NCI-H345 (cell line): ENCODE measurements around the gene ERH.
"Not testable (repeated sequence)": the region's sequence is repeated elsewhere in the genome, so short reads cannot be mapped to it uniquely, and the experiment has no call there.

Experiments
- DNase-seq: peaks from one replicate; lab custom pipeline; 2025; lab: John Stamatoyannopoulos, UW

ERH gene

DNA sequence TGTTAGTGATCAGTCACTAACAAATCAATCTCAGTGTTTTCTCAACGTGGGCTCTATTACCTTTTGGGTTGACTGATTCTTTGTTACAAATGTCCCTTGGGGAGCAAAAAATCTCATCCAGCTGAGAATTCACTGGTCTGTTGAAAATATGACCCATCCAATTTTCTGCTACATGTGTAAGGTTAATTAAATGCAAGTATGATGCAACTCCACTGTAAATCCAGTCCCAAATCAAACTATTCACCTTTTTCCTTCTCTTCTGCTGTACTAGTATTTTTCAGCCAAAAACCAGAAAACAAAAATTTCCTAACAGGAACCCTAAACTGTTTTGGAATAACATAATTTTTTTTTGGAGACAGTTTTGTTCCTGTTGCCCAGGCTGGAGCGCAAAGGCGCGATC is 2.2 kb downstream of the ERH start:
- no peak for DNase-seq

DNA sequence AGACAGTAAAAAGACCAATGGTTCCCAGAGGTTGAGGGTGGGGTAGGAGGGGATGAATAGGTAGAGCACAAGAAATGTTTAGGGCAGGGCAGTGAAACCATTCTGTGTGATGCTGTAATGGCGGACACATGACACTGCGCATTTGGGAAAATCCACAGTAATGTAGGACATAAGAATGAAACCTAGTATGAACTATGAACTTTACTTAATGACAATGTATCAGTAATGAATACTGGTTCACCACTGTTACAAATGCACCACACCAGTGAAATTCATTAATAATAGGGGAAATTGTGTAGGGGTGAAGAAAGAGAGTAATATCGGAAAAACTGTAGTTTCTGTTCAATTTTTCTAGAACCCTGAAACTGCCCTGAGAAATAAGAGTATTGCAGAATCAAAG is 5.6 kb downstream of the ERH start:
- DNase-seq = no peak

DNA sequence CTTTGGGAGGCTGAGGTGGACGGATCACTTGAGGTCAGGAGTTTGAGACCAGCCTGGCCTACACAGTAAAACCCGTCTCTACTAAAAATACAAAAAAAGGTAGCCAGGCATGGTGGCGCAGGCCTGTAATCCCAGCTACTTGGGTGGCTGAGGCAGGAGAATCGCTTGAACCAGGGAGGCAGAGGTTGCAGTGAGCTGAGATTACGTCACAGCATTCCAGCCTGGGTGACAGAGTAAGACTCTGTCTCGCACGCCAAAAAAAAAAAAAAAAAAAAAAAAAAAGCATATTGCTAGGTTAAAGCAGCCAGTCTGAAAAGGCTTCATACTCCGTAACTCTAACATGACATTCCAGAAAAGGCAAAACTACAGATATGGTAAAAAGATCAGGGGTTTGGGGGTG is 6.7 kb downstream of the ERH start:
- not testable (repeated sequence) for DNase-seq

GRCh38 chr14:69387311-69387710 is 10.8 kb downstream of the ERH start:
- no peak for DNase-seq

DNA sequence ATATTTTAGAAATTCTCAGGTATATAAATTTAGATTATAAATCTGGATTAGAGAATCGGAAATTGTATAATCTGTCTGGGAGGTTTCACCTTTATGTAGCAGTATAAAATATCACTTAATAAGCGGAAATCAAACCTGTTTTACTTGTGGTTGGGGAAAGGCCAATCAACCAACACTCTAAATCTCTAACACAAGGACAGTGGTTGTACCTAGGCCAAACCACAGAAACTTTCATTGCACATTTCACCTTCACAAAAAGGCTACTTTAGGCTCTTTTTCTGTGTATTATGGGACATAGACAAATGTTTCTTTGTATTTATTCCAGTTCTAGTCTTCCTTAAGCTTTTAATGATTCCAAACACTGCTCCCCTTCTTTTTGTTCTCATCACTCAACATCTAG is 19.8 kb downstream of the ERH start:
- no peak for DNase-seq

GRCh38 chr14:69376439-69376838 is 21.7 kb downstream of the ERH start:
- DNase-seq = no peak

DNA sequence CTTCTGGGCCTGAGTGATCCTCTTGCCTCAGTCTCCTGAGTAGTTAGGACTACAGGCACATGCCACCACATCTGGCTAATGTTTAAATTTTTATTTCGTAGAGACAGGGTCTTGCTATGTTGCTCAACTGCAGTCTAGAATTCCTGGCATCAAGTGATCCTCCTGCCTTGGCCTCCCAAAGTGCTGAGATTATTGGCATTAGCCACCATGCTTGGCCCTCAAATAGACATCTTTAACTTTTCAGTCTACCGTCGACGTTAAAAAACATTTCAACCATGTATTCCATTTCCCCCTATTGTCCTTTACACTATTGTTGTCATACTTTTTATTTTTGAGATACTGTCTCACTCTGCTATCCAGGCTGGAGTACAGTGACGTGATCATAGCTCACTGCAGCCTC is 22.4 kb downstream of the ERH start:
- no peak for DNase-seq

DNA sequence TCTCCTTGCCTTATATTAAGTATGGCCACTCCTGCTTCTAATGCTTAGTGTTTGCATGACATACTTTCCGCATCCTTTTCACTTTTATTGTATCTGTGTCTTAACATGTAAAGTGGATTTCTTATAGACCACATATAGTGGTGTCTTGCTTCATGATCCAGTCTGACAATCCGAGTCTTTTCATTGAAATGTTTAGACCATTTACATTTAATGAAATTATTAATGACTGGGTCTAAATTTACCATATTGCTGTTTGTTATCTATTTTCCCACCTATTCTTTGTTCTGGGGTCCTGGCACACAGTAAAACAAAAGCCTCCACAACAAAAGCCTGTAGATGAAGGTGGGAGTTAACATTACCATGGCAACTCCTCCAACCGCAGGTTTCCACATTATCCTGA is 22.9 kb downstream of the ERH start:
- DNase-seq = no peak

- DNase-seq = no peak
These were observed 23.9 kb downstream of the ERH start for GRCh38 chr14:69374235-69374634.

GRCh38 chr14:69373104-69373503 is 25.0 kb downstream of the ERH start:
- DNase-seq = no peak

- no peak for DNase-seq
These were observed 26.0 kb downstream of the ERH start for GRCh38 chr14:69372146-69372545.

DNA sequence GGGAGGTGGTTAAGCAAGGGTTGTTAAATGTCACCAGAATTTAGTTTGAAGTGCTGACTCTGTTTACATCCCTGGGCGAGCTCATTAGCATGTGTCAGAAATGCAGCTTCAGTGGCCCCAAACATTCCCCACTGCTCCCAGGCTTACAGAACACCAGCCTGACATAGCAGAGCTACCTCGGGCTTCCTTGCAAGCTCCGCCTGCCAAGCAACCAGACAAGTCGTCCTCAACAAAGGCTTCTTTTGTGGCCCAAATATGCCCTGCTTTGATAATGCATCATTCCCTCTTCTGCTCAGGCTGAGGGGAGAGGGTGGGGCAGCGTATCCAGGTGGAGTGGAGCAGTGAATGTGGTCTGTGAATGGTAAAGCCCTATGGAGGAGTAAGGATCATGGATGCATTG is 28.0 kb downstream of the ERH start:
- no peak for DNase-seq

GRCh38 chr14:69368381-69368780 is 29.7 kb downstream of the ERH start:
- no peak for DNase-seq

DNA sequence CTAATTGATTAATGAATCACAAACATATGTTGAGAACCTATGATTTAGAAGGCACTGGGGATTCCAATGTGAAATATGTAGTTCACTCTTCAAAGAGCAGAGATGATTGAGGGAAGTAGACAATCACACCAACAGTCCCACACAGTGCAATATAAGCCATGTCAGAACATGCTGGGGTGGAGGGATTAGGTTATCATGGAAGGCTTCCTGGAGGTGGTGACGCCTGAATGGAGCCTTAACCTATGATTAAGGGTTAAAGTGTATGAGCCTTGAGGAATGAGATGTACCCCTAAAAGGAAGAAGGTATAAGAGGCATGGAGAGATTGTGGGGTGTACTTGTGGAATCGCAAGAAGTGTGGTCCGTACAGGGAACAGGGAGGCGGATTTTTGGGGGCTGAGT is 31.3 kb downstream of the ERH start:
- no peak for DNase-seq

GRCh38 chr14:69366069-69366468 is 32.0 kb downstream of the ERH start:
- no peak for DNase-seq

- no peak for DNase-seq
These were observed 33.7 kb downstream of the ERH start for GRCh38 chr14:69364378-69364777.

DNA sequence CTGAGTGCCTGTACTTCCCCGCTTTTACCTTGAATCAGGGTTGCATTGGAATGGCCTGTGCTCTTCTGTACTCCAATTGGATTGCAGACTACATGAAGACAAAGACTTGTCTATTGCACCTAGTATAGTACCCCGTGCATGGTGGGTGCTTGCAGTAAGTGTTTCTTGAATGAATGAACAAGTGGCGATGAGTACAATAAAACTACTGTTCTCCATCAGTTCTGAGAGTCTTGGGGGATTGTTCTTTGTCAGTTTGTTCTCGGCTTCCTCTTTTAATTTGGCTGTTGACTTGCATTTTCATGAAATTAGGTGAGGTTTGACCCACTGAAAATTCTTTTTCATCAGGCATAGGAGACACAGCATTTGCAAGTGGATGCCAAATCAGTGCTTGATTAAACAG is 34.1 kb downstream of the ERH start:
- no peak for DNase-seq

- no peak for DNase-seq
These were observed 35.0 kb downstream of the ERH start for GRCh38 chr14:69363055-69363454.

- no peak for DNase-seq
These were observed 37.5 kb downstream of the ERH start for GRCh38 chr14:69360438-69361108.

GRCh38 chr14:69358966-69359365 is 39.1 kb downstream of the ERH start:
- DNase-seq = no peak

GRCh38 chr14:69358233-69358963 is 39.7 kb downstream of the ERH start:
- no peak for DNase-seq

GRCh38 chr14:69357544-69358200 is 40.4 kb downstream of the ERH start:
- DNase-seq = no peak

DNA sequence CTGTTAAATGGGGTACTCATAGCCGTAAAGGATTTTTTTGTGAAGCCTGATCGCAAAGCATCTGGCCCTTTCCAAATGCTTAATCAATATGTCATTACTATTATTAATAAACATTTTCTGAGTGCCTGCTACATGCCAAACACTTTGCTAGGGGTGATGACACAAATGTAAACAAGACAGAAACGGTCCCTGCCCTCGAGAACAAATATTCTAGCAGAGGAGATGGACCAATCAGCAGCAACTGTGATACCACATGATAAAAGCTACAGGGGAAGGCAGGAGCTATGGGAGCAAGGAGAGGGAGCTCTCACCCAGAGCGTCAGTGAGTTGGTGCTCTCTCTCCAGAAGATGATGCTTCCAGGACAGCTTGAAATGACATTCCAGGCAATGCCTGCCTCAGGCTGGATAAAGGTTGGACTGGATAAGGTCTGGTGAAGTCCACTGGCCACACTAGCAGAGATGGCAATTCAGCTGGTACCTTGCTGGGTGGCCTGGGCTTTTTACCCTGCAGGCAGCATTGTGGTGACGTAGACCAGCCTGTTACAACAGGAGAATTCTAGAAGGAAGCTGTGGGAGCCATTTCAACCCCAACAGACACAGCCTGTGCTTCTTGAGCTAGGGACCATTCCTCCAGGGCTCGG is 41.1 kb downstream of the ERH start:
- no peak for DNase-seq
